Left ventricle myocardium inferior (tissue), 1 donor: Measurements from ENCODE around the gene PRKCD. TPM values are rescaled to one million over a fixed set of nuclear protein-coding genes. Genes with fewer than 3 reads are reported as not detected.

Experiments used
- DNase-seq: peaks from one replicate; pipeline ENCODE4 v3.0.0-alpha.2; 2020
- H3K27ac ChIP-seq: fragments of 200-600 bp; replicated peaks from 2 replicates; pipeline ENCODE4 v1.8.0; 2021
- H3K27me3 ChIP-seq: fragments of 200-600 bp; 2 replicates; pipeline ENCODE4 v1.8.0; 2021; ENCODE audit warnings: low read depth
- H3K36me3 ChIP-seq: fragments of 200-600 bp; 2 replicates; pipeline ENCODE4 v1.8.0; 2021
- H3K4me1 ChIP-seq: fragments of 200-600 bp; 2 replicates; pipeline ENCODE4 v1.8.0; 2021
- H3K4me3 ChIP-seq: fragments of 200-600 bp; 2 replicates; pipeline ENCODE4 v1.8.0; 2021; ENCODE audit warnings: mild to moderate bottlenecking, moderate library complexity
- H3K9me3 ChIP-seq: fragments of 200-600 bp; replicated peaks from 2 replicates; pipeline ENCODE4 v1.8.0; 2021
- CTCF ChIP-seq: fragments of 200-600 bp; IDR thresholded peaks from 2 replicates; pipeline ENCODE4 v1.8.0; 2021; ENCODE audit warnings: antibody characterized with exemption, mild to moderate bottlenecking, borderline replicate concordance
- intact Hi-C: fragments of 100-400 bp; cut with micrococcal nuclease; formaldehyde crosslinking; loops from one replicate; pipeline ENCODE4 v1.11.0; 2022
- total RNA-seq: library from RNA; stranded (reverse); fragmentation: NEBNext Ultra II Directional; extraction: Animal tissue kit (Norgen Biotek cat#: 25700); gene quantifications from one replicate; pipeline ENCODE4 v1.2.1, GENCODE V29; 2021
- donor health status: DM: no; HTN: yes; CAD: no; lungs with severe emphysema.

The PRKCD gene
- total RNA-seq, 1 donor from 2014 or later = 13.6 TPM

DNA sequence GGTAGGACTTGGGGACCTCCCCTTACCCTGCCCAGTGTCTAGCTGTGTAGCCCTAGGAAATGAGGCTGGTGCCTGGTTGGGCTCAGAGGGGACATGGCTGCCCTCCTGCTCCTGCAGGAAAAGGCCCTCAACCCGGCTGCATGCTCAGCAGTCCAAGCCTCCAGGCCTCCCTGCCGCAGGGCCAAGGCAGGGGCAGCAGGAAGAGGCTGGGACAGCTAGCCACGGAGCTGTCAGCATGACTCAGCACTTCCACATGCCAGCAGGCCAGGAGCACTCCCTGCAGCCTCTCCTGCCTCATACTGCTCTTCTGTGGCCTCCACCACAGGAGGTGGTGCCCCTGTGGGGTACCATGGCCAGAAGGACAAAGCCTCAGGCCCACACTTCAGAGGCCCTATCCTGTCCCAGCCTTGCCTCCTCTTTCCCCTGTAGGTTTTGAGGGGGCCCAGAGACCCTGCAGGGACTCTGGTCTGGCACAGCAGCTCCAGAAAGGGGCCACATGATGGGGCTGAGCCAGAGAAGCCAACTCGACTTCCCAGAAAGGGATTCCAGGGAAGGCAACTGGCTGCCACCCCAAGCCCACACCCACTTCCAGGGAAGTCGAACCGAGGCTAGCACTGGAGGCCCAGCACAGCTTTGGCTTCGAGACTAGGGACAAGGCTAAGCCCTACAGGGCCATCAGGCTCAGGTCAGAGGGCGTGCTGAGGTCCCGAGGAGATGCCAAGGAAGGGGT is 75.3 kb downstream of the PRKCD start:
- intact Hi-C loops = no loop called here
- TF ChIP-seq CTCF = no peak
- peaks cover 46% of the 10 kb centered on the region for H3K4me1 ChIP-seq
- H3K27me3 ChIP-seq = no peaks in the 10 kb centered on the region
- peak overlapping the region; percentile 75 for H3K27ac ChIP-seq
- DNase-seq = peak; percentile 71
- no peaks in the 10 kb centered on the region for H3K9me3 ChIP-seq
- H3K4me3 ChIP-seq = no peak overlapping the region
- H3K36me3 ChIP-seq = peaks cover 84% of the 10 kb centered on the region

DNA sequence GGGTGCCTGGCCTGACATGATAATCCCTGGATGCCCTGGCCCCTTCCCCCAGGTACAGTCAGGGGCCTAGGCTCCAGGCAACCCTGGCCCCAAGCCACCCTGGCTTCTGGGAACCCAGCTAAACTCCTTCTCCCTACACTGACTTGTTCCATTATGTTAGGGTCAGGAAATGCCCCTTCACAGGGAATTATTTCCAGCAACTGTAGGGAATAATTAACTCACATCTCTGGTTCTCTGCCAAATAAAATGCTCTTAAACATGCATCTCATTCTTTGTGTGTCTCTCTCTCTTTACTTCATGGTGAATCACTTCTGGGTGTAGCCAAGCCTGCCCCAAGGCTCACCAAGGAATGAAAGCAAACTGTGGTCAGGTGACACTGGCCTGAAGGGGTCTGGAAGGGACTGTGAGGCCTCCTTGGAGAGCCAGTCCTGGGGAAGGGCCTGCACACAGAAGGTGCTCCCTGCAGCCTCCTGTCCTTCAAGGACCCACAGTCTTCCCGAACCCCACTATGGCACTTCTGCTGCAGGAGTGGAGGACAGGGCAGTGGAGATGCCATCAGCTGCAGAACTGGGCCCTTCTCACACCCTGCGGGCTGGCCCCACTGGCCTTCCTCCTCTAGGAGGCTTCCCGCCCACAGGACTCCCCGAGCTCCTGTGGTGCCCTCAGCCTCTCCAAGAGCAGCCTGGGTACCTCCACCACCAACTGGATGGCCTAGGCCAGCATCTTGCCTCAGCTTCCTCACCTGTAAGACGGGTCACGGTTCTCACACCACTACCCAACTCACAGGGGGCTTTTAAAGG is 77.2 kb downstream of the PRKCD start:
- no peak overlapping the region for H3K4me3 ChIP-seq
- no peaks in the 10 kb centered on the region for H3K27me3 ChIP-seq
- intact Hi-C loops = no loop called here
- TF ChIP-seq CTCF = no peak
- no peak for DNase-seq
- peaks cover 71% of the 10 kb centered on the region for H3K36me3 ChIP-seq
- no peaks in the 10 kb centered on the region for H3K9me3 ChIP-seq
- H3K27ac ChIP-seq = peak overlapping the region; percentile 71
- peaks cover 62% of the 10 kb centered on the region for H3K4me1 ChIP-seq

GRCh38 chr3:53238886-53239285 is 77.9 kb downstream of the PRKCD start:
- intact Hi-C loops = no loop called here
- H3K36me3 ChIP-seq = peaks cover 65% of the 10 kb centered on the region
- H3K4me3 ChIP-seq = no peak overlapping the region
- H3K4me1 ChIP-seq = peaks cover 67% of the 10 kb centered on the region
- TF ChIP-seq CTCF = no peak
- no peak for DNase-seq
- peak overlapping the region; percentile 71 for H3K27ac ChIP-seq
- no peaks in the 10 kb centered on the region for H3K9me3 ChIP-seq
- H3K27me3 ChIP-seq = no peaks in the 10 kb centered on the region

- H3K9me3 ChIP-seq = no peaks in the 10 kb centered on the region
- intact Hi-C loops = no loop called here
- no peaks in the 10 kb centered on the region for H3K27me3 ChIP-seq
- peaks cover 76% of the 10 kb centered on the region for H3K4me1 ChIP-seq
- H3K36me3 ChIP-seq = peaks cover 56% of the 10 kb centered on the region
- peak overlapping the region; percentile 71 for H3K27ac ChIP-seq
- DNase-seq = no peak
- no peak for TF ChIP-seq CTCF
- no peak overlapping the region for H3K4me3 ChIP-seq
Observed at GRCh38 chr3:53239800-53240199, 78.8 kb downstream of the PRKCD start.

- Histone ChIP-seq H3K27me3 (no peaks in the 10 kb centered on the region), H3K4me1 (peaks cover 80% of the 10 kb centered on the region), H3K36me3 (peaks cover 47% of the 10 kb centered on the region), H3K4me3 (peak overlapping the region; percentile 8), H3K27ac (peak overlapping the region; percentile 71), H3K9me3 (no peaks in the 10 kb centered on the region)
- TF ChIP-seq CTCF = no peak
- no peak for DNase-seq
- intact Hi-C loops = no loop called here
Observed at GRCh38 chr3:53240989-53241972, 80.3 kb downstream of the PRKCD start.
